Suprapubic skin (tissue), 3 donors: ENCODE data around the gene FCRL4.

ENCODE experiments used
- EP300 ChIP-seq: sonication (generic); formaldehyde crosslinking; IDR thresholded peaks from one replicate; pipeline ENCODE4 v1.6.1; 2017; ENCODE audit warnings: antibody characterized with exemption
- TF ChIP-seq, protein P1 (sequence below), 2 donors: fragments of 200-600 bp in 1 of 2; fragments of 450-650 bp in 1 of 2; sonication (generic) in 1 of 2; IDR thresholded peaks; one replicate each; pipeline ENCODE4 v1.5.1; 2016 to 2019; ENCODE audit warnings: antibody characterized with exemption in 2 of 2, mild to moderate bottlenecking in 1 of 2, moderate library complexity in 1 of 2

DNA sequence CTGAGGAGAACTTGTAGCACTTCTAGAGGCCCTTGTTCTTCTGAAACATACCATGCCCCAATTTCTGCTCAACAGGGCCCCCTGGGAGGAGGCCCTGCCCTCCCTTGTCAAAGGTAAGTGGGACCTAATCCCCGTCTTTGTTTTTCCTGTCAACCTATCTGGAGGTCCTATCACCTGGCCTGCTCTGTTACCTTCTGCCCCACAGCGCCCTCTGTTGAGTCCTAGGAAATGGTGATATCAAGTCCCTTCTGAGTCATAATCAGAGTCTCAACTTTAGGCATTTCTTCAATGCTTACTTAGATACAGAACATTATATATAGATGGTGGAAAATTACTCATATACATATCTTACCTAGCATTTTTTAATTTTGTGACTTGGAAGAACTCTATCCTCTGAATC is 28.2 kb upstream of the FCRL4 start:
- TF ChIP-seq EP300, result no peak
- TF ChIP-seq, protein P1, sequence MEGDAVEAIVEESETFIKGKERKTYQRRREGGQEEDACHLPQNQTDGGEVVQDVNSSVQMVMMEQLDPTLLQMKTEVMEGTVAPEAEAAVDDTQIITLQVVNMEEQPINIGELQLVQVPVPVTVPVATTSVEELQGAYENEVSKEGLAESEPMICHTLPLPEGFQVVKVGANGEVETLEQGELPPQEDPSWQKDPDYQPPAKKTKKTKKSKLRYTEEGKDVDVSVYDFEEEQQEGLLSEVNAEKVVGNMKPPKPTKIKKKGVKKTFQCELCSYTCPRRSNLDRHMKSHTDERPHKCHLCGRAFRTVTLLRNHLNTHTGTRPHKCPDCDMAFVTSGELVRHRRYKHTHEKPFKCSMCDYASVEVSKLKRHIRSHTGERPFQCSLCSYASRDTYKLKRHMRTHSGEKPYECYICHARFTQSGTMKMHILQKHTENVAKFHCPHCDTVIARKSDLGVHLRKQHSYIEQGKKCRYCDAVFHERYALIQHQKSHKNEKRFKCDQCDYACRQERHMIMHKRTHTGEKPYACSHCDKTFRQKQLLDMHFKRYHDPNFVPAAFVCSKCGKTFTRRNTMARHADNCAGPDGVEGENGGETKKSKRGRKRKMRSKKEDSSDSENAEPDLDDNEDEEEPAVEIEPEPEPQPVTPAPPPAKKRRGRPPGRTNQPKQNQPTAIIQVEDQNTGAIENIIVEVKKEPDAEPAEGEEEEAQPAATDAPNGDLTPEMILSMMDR (IDR thresholded peaks at IDR 0.05), result no peak
